Stimulated activated effector memory CD8-positive, alpha-beta T cell treated with anti-CD3 and anti-CD28 coated beads, Interleukin-12 subunit alpha, Interleukin-12 subunit beta, amount 100 ng/mL, for 72 hours (primary cell): ENCODE results near the gene DOCK8.
A peak's percentile ranks its signal among the peaks of the same experiment; 100 is the strongest.

Source experiments
- ATAC-seq: fragments of 150-1000 bp; cut with Tn5 transposase; 2 replicates; pipeline ENCODE4 v1.10.0; 2021
- DNase-seq, 2 donors: peaks; one replicate each; pipeline ENCODE4 v3.0.0; 2021 to 2022; ENCODE audit warnings: low spot score in 2 of 2
- H3K27ac Mint-ChIP-seq: one replicate; pipeline ENCODE4 v1.8.0; 2022; ENCODE audit warnings: mild to moderate bottlenecking, mixed read lengths
- H3K36me3 Mint-ChIP-seq: one replicate; pipeline ENCODE4 v1.8.0; 2022; ENCODE audit warnings: mild to moderate bottlenecking, mixed read lengths
- H3K4me1 Mint-ChIP-seq: one replicate; pipeline ENCODE4 v1.8.0; 2022; ENCODE audit warnings: mixed read lengths
- H3K4me3 Mint-ChIP-seq: one replicate; pipeline ENCODE4 v1.8.0; 2022; ENCODE audit warnings: mild to moderate bottlenecking, mixed read lengths
- H3K9me3 Mint-ChIP-seq: one replicate; pipeline ENCODE4 v1.8.0; 2022; ENCODE audit warnings: mixed read lengths

The DOCK8 gene

GRCh38 chr9:248278-248961 lies 33.8 kb downstream of the DOCK8 start:
- no peak for DNase-seq
- peak overlapping the region; percentile 38 for H3K4me3 Mint-ChIP-seq
- peaks cover 21% of the 10 kb centered on the region for H3K4me1 Mint-ChIP-seq
- H3K9me3 Mint-ChIP-seq: no peaks in the 10 kb centered on the region
- H3K27ac Mint-ChIP-seq: peak overlapping the region; percentile 52
- ATAC-seq: peak; percentile 99
- H3K36me3 Mint-ChIP-seq: no peaks in the 10 kb centered on the region

DNA sequence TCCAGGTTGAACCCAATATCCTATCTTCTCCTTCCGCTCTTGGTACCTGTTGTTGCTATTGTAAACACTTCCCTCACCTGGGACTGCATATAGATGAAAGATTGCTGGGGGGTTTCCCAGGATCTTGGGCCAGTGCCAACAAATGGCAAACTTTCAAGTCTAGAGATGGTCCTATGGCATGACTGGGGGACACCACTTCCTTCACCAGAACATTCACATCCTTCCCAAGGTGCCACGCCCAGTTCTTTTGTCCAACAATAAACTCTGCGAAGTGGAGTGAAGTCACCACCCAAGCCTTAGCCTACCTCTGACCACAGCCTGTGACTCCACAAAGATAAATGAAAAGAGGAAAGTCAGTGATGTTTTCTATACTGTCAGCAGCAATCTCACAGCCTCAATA lies 34.4 kb downstream of the DOCK8 start:
- Mint-ChIP-seq H3K4me3 (peak overlapping the region; percentile 38), H3K4me1 (peaks cover 20% of the 10 kb centered on the region), H3K27ac (peak overlapping the region; percentile 52), H3K9me3 (no peaks in the 10 kb centered on the region), H3K36me3 (no peaks in the 10 kb centered on the region)
- DNase-seq (no peak), ATAC-seq (peak; percentile 78)

DNA sequence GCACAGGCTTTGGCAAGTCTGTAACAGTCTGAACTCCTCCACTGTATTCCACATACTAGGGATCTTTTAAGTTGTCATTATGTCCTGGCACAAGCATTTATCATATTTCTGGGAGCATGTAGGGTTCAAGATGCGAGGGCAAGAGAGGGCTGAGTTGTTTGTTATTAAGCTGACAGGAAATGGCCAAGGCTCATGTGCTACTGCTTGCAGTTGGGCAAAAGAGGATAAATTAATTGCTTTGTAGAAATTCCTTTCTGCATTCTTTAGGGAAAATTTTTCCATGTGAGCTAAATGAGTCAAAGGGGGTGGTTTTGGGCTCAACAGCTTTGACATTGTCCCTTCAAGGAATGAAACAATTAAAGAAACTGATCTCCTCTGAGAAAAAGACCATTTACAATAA lies 35.4 kb downstream of the DOCK8 start:
- DNase-seq: no peak
- Mint-ChIP-seq H3K4me3 (no peak overlapping the region), H3K27ac (no peak overlapping the region), H3K9me3 (no peaks in the 10 kb centered on the region), H3K4me1 (peaks cover 14% of the 10 kb centered on the region), H3K36me3 (no peaks in the 10 kb centered on the region)
- no peak for ATAC-seq

DNA sequence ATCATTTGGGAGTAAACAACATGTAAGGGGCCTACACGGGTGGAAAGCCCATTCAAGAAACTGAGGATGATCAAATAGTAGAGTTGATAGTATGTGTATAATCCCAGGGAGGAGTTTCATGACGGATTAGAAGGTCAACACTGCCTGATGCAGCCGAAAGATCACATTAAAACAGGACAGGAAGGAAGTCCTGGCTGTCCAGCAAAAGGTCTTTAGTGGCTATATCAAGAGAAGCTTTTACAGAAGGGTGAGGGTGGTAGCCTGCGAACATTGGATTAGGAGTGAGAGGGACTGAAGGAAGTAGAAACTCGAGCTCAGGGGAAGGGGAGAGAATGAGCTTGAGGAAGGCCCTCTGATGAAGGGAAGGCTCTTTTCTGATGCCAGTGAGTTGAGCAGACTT lies 36.0 kb downstream of the DOCK8 start:
- Mint-ChIP-seq H3K9me3 (no peaks in the 10 kb centered on the region), H3K4me1 (peaks cover 14% of the 10 kb centered on the region), H3K36me3 (no peaks in the 10 kb centered on the region), H3K27ac (no peak overlapping the region), H3K4me3 (no peak overlapping the region)
- no peak for DNase-seq
- no peak for ATAC-seq

GRCh38 chr9:251398-251797 lies 36.7 kb downstream of the DOCK8 start:
- Mint-ChIP-seq H3K4me3 (no peak overlapping the region), H3K36me3 (no peaks in the 10 kb centered on the region), H3K27ac (no peak overlapping the region), H3K4me1 (peaks cover 14% of the 10 kb centered on the region), H3K9me3 (no peaks in the 10 kb centered on the region)
- no peak for ATAC-seq
- DNase-seq: no peak

DNA sequence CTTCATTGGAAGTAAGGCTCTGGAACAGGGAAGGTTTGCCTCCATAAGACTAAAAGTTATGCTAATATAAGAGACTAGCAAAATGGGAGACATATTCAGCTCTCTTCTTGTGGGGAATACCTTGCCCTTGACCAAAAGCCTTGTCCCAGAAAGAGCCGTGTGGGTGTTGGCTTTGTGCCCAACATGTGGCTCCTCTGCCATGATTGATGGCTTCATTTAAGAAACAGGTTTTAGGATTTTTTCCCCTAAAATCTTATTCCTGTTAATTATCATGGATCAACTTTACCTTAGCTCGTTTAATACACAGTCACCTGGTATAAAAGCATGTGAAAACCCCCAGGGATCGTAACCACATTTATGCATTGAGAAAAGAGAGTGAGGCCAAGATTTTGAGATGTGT lies 38.9 kb downstream of the DOCK8 start:
- no peaks in the 10 kb centered on the region for H3K36me3 Mint-ChIP-seq
- no peak overlapping the region for H3K4me3 Mint-ChIP-seq
- ATAC-seq: no peak
- no peak overlapping the region for H3K27ac Mint-ChIP-seq
- no peaks in the 10 kb centered on the region for H3K9me3 Mint-ChIP-seq
- peaks cover 8% of the 10 kb centered on the region for H3K4me1 Mint-ChIP-seq
- no peak for DNase-seq

DNA sequence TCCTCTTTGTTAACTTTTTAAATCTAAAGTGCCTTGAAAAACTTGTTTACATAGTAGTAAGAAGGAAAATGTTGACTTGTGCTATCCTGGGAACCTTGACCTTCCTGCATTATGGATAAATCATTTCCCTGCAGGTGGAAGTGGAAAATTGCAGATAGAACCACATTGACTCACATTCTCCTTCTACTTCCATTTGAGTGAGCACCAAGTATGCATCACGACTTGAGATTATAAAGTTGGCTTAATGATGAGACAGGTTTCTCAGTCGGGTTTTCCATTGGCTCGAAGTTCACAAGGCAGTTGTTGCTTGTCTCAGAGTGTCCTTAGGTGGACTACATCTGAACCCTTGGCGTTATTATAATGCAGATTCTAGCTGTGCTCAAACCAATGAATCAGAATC lies 39.9 kb downstream of the DOCK8 start:
- Mint-ChIP-seq H3K27ac (no peak overlapping the region), H3K4me3 (no peak overlapping the region), H3K36me3 (no peaks in the 10 kb centered on the region), H3K9me3 (no peaks in the 10 kb centered on the region), H3K4me1 (no peaks in the 10 kb centered on the region)
- ATAC-seq: no peak
- no peak for DNase-seq

DNA sequence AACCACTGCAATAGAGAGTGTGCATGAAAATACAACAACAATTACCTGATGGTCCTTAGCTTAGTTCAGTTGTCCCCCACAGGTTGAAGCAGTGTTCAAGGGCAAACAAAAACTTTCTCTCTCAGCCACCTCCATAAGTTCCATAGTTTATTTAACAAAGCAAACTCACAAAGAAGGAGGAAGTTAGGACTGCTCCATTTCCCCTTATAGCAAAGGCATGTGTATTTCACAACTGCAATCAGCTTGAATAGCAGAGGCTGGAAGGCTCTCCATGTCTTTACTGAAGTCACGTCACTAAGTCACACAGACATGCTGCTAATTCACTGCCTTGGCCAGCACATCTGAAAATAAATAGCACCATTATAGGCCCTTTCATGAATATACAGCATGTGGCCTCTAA lies 43.3 kb downstream of the DOCK8 start:
- DNase-seq: no peak
- Mint-ChIP-seq H3K4me1 (no peaks in the 10 kb centered on the region), H3K9me3 (no peaks in the 10 kb centered on the region), H3K36me3 (no peaks in the 10 kb centered on the region), H3K4me3 (no peak overlapping the region), H3K27ac (no peak overlapping the region)
- ATAC-seq: no peak

GRCh38 chr9:259405-260404 lies 45.0 kb downstream of the DOCK8 start:
- H3K27ac Mint-ChIP-seq: no peak overlapping the region

GRCh38 chr9:264231-264630 lies 49.6 kb downstream of the DOCK8 start:
- no peak overlapping the region for H3K27ac Mint-ChIP-seq
- DNase-seq (no peak), ATAC-seq (no peak)
- H3K4me3 Mint-ChIP-seq: no peak overlapping the region
- peaks cover 9% of the 10 kb centered on the region for H3K4me1 Mint-ChIP-seq
- H3K36me3 Mint-ChIP-seq: no peaks in the 10 kb centered on the region
- H3K9me3 Mint-ChIP-seq: no peaks in the 10 kb centered on the region

More at GRCh38 chr9:259405-260404, 45.0 kb downstream of the DOCK8 start:
- Mint-ChIP-seq H3K36me3 (no peaks in the 10 kb centered on the region), H3K9me3 (no peaks in the 10 kb centered on the region), H3K4me1 (no peaks in the 10 kb centered on the region), H3K4me3 (no peak overlapping the region)
- DNase-seq: no peak
- ATAC-seq: no peak

GRCh38 chr9:265209-265870 lies 50.7 kb downstream of the DOCK8 start:
- peaks cover 17% of the 10 kb centered on the region for H3K4me1 Mint-ChIP-seq
- no peak overlapping the region for H3K27ac Mint-ChIP-seq
- H3K36me3 Mint-ChIP-seq: no peaks in the 10 kb centered on the region
- no peaks in the 10 kb centered on the region for H3K9me3 Mint-ChIP-seq
- no peak overlapping the region for H3K4me3 Mint-ChIP-seq
- no peak for ATAC-seq
- DNase-seq: no peak

- H3K27ac Mint-ChIP-seq: no peak overlapping the region
- peaks cover 24% of the 10 kb centered on the region for H3K4me1 Mint-ChIP-seq
These were observed 51.6 kb downstream of the DOCK8 start for GRCh38 chr9:266228-266627.

GRCh38 chr9:268616-269015 lies 54.0 kb downstream of the DOCK8 start:
- H3K4me1 Mint-ChIP-seq: peaks cover 38% of the 10 kb centered on the region
- no peak for DNase-seq
- no peak overlapping the region for H3K27ac Mint-ChIP-seq
- H3K4me3 Mint-ChIP-seq: no peak overlapping the region
- ATAC-seq: no peak
- peaks cover 10% of the 10 kb centered on the region for H3K36me3 Mint-ChIP-seq
- H3K9me3 Mint-ChIP-seq: no peaks in the 10 kb centered on the region

More at GRCh38 chr9:266228-266627, 51.6 kb downstream of the DOCK8 start:
- DNase-seq: no peak
- Mint-ChIP-seq H3K9me3 (no peaks in the 10 kb centered on the region), H3K4me3 (no peak overlapping the region), H3K36me3 (no peaks in the 10 kb centered on the region)
- no peak for ATAC-seq

GRCh38 chr9:269081-269711 lies 54.5 kb downstream of the DOCK8 start:
- Mint-ChIP-seq H3K27ac (no peak overlapping the region), H3K4me3 (no peak overlapping the region), H3K4me1 (peaks cover 38% of the 10 kb centered on the region)

DNA sequence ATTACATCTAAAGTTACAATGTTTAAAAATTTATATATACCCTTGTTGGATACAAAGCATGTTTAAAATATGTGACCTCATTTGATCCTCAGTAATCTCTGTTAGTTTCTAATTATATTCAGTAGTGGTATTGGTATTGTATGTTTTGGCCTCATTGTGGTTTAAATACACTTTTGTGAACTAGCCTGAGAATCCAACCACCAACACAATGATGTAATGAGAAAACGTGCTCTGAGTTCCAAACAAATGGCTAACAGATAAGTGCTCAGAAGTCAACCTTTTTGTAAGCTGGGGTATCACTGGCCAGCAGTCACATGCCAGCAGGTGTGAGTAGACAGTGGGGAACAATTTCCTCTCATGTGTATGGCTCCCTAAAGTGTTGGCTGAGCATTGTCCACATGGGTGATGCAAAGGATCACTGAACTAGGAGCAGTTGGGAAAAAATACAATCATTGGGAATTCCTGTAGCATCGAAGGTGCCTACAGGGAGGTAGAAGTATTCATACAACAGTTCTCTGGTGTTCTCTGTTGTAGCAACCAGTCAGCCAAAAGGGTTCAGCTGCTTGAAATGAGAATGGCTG lies 56.1 kb downstream of the DOCK8 start:
- peak; percentile 12 for ATAC-seq
- Mint-ChIP-seq H3K4me3 (no peak overlapping the region), H3K9me3 (no peaks in the 10 kb centered on the region), H3K27ac (peak overlapping the region; percentile 77), H3K36me3 (peaks cover 26% of the 10 kb centered on the region), H3K4me1 (peaks cover 44% of the 10 kb centered on the region)
- no peak for DNase-seq

More at GRCh38 chr9:269081-269711, 54.5 kb downstream of the DOCK8 start:
- H3K9me3 Mint-ChIP-seq: no peaks in the 10 kb centered on the region
- H3K36me3 Mint-ChIP-seq: peaks cover 16% of the 10 kb centered on the region
- no peak for DNase-seq
- ATAC-seq: no peak
